GM23338 (cell line): ENCODE results near the gene DNAL1. TPM values are rescaled to one million over a fixed set of nuclear protein-coding genes. Genes with fewer than 3 reads are reported as not detected.

Experiments
- ATAC-seq: fragments of 200-7000 bp; cut with Tn5 transposase; 3 replicates; pipeline ENCODE4 v1.9.1; 2020
- DNase-seq: peaks from one replicate; pipeline ENCODE4 v3.0.0-alpha.2; 2015; ENCODE audit warnings: low spot score
- H2AFZ ChIP-seq: fragments of 200-600 bp; sonication (generic); 2 replicates; pipeline ENCODE4 v1.8.0; 2016; ENCODE audit warnings: antibody characterized with exemption, mild to moderate bottlenecking, moderate library complexity
- H3F3A ChIP-seq: fragments of 200-600 bp; sonication (generic); replicated peaks from 2 replicates; pipeline ENCODE4 v1.8.0; 2017; ENCODE audit warnings: antibody characterized with exemption, mixed run types, low read depth
- H3K27ac ChIP-seq: fragments of 200-600 bp; sonication (generic); 2 replicates; pipeline ENCODE4 v1.6.1; 2016; ENCODE audit warnings: low read depth
- H3K27me3 ChIP-seq: fragments of 200-600 bp; sonication (generic); 2 replicates; pipeline ENCODE4 v1.8.0; 2016; ENCODE audit warnings: mild to moderate bottlenecking, mixed run types, moderate library complexity; ENCODE audit not compliant: insufficient read depth
- H3K36me3 ChIP-seq: fragments of 200-600 bp; sonication (generic); 2 replicates; pipeline ENCODE4 v1.8.0; 2016; ENCODE audit warnings: mild to moderate bottlenecking; ENCODE audit not compliant: insufficient read depth
- H3K4me1 ChIP-seq: fragments of 200-600 bp; sonication (generic); 2 replicates; pipeline ENCODE4 v1.8.0; 2016; ENCODE audit warnings: mild to moderate bottlenecking, moderate library complexity; ENCODE audit not compliant: insufficient read depth
- H3K4me2 ChIP-seq: fragments of 200-600 bp; sonication (generic); 2 replicates; pipeline ENCODE4 v1.7.1; 2017; ENCODE audit warnings: mixed run types
- H3K4me3 ChIP-seq: fragments of 200-600 bp; sonication (generic); 2 replicates; pipeline ENCODE4 v1.6.1; 2016; ENCODE audit warnings: mixed run types
- H3K79me2 ChIP-seq: fragments of 200-600 bp; sonication (generic); replicated peaks from 2 replicates; pipeline ENCODE4 v1.8.0; 2017; ENCODE audit warnings: mild to moderate bottlenecking; ENCODE audit not compliant: insufficient read depth
- H3K9me2 ChIP-seq: fragments of 200-600 bp; sonication (generic); 2 replicates; pipeline ENCODE4 v1.8.0; 2017; ENCODE audit not compliant: insufficient read depth
- H4K20me1 ChIP-seq: fragments of 200-600 bp; sonication (generic); replicated peaks from 2 replicates; pipeline ENCODE4 v1.8.0; 2017; ENCODE audit warnings: mild to moderate bottlenecking; ENCODE audit not compliant: insufficient read depth
- H3K27ac Mint-ChIP-seq: 2 replicates; pipeline ENCODE4 v1.8.0; 2020; ENCODE audit warnings: inconsistent platforms, mild to moderate bottlenecking, moderate library complexity, mixed read lengths
- H3K27me3 Mint-ChIP-seq: 3 replicates; pipeline ENCODE4 v1.8.0; 2022; ENCODE audit warnings: low read depth, mild to moderate bottlenecking, moderate library complexity, mixed read lengths, inconsistent platforms; ENCODE audit not compliant: insufficient read depth, poor library complexity
- H3K36me3 Mint-ChIP-seq: 3 replicates; pipeline ENCODE4 v1.8.0; 2021; ENCODE audit warnings: low read depth, mild to moderate bottlenecking, inconsistent platforms, moderate library complexity, mixed read lengths
- H3K4me1 Mint-ChIP-seq: 3 replicates; pipeline ENCODE4 v1.8.0; 2020; ENCODE audit warnings: mild to moderate bottlenecking, inconsistent platforms, mixed read lengths
- H3K4me3 Mint-ChIP-seq: 3 replicates; pipeline ENCODE4 v1.8.0; 2021; ENCODE audit warnings: moderate library complexity, mild to moderate bottlenecking, inconsistent platforms, mixed read lengths
- H3K9me3 Mint-ChIP-seq: 3 replicates; pipeline ENCODE4 v1.8.0; 2020; ENCODE audit warnings: moderate library complexity, mild to moderate bottlenecking, inconsistent platforms, mixed read lengths
- CTCF ChIP-seq, 2 experiments: fragments of 200-600 bp in 1 of 2; sonication (generic) in 1 of 2; conservative IDR thresholded peaks; 2 replicates each; pipeline versions ENCODE4 v1.5.1 to v1.6.1; 2016 to 2017; ENCODE audit warnings: antibody characterized with exemption in 2 of 2, low read depth in 2 of 2, mild to moderate bottlenecking in 2 of 2, moderate library complexity in 1 of 2
- ETS1 ChIP-seq: IDR thresholded peaks from 2 replicates; pipeline ENCODE4 v1.6.1; 2016; ENCODE audit warnings: antibody characterized with exemption
- EZH2phosphoT487 ChIP-seq: fragments of 200-600 bp; sonication (generic); IDR thresholded peaks from one replicate; pipeline ENCODE4 v1.8.1; 2018; ENCODE audit warnings: antibody characterized with exemption; ENCODE audit not compliant: unreplicated experiment
- JUNB ChIP-seq: IDR thresholded peaks from one replicate; pipeline ENCODE4 v1.6.1; 2016; ENCODE audit warnings: antibody characterized with exemption; ENCODE audit not compliant: unreplicated experiment
- NANOG ChIP-seq: IDR thresholded peaks from 2 replicates; pipeline ENCODE4 v1.6.1; 2016; ENCODE audit warnings: antibody characterized with exemption, borderline replicate concordance
- REST ChIP-seq: IDR thresholded peaks from one replicate; pipeline ENCODE4 v1.6.1; 2018; ENCODE audit warnings: antibody characterized with exemption; ENCODE audit not compliant: unreplicated experiment
- ZNF114 ChIP-seq: fragments of 250-450 bp; sonication (Bioruptor Pico); IDR thresholded peaks from 2 replicates; pipeline ENCODE4 v1.5.0; 2020; ENCODE audit warnings: mild to moderate bottlenecking, moderate library complexity
- ZNF462 ChIP-seq: fragments of 250-450 bp; sonication (Bioruptor Pico); IDR thresholded peaks from 2 replicates; pipeline ENCODE4 v1.5.0; 2020; ENCODE audit warnings: mild to moderate bottlenecking, moderate library complexity
- polyA plus RNA-seq: library from polyadenylated mRNA; unstranded; fragments of >200 nt; fragmentation: Nextera tagmentation; extraction: Ambion mirVana; gene quantifications from 2 replicates; pipeline ENCODE4 v1.2.1, GENCODE V29; 2016
- total RNA-seq: library from RNA; depleted of rRNA; stranded (reverse); fragments of >200 nt; shearing (Covaris generic); gene quantifications from 2 replicates; pipeline ENCODE4 v1.2.3, GENCODE V29; 2014

DNAL1 gene
- total and polyA plus RNA-seq, 2 experiments from 2014 or later: 7.6 to 29.3 TPM

GRCh38 chr14:73602994-73603393 is 41.8 kb upstream of the DNAL1 start (continued):
- TF ChIP-seq ZNF462: no peak
- no peak for TF ChIP-seq ZNF114 (CRISPR knock-in tag)
- TF ChIP-seq EZH2phosphoT487: no peak
- TF ChIP-seq CTCF (conservative IDR thresholded peaks at IDR 0.05; ENCODE audit: low read depth in 2 of 2): no peak
- no peak for TF ChIP-seq ETS1

- H2AFZ ChIP-seq: no peak overlapping the region
- ATAC-seq: no peak
- H3K27me3 Mint-ChIP-seq: no peaks in the 10 kb centered on the region
These were observed 38.5 kb upstream of the DNAL1 start for GRCh38 chr14:73606271-73606670.

More at GRCh38 chr14:73606271-73606670, 38.5 kb upstream of the DNAL1 start:
- Mint-ChIP-seq H3K36me3 (peaks cover 19% of the 10 kb centered on the region; the same call in 2 of the 3 replicates), H3K4me1 (no peaks in the 10 kb centered on the region; the same call in 2 of the 3 replicates), H3K27ac (no peak overlapping the region), H3K4me3 (no peak overlapping the region), H3K9me3 (peaks cover 34% of the 10 kb centered on the region)
- DNase-seq: no peak
- no peak overlapping the region for H3K4me2 ChIP-seq
- 0 out of 2 replicates have a peak, but pooled peaks cover 6% of the 10 kb centered on the region for H3K9me2 ChIP-seq
- H3K4me1 ChIP-seq: no peaks in the 10 kb centered on the region
- no peak for TF ChIP-seq ZNF114 (CRISPR knock-in tag)
- TF ChIP-seq REST: no peak
- no peak for TF ChIP-seq EZH2phosphoT487
- TF ChIP-seq JUNB: no peak
- TF ChIP-seq NANOG: no peak
- TF ChIP-seq CTCF (conservative IDR thresholded peaks at IDR 0.05; ENCODE audit: low read depth in 2 of 2): no peak
- no peak overlapping the region for H3K27ac ChIP-seq
- H3F3A ChIP-seq: no peaks in the 10 kb centered on the region
- H3K4me3 ChIP-seq: no peak overlapping the region
- H4K20me1 ChIP-seq: no peaks in the 10 kb centered on the region
- no peaks in the 10 kb centered on the region for H3K27me3 ChIP-seq
- no peaks in the 10 kb centered on the region for H3K79me2 ChIP-seq
- H3K36me3 ChIP-seq: no peaks in the 10 kb centered on the region
